ENCODE measurements around the gene HAUS3.

DNA sequence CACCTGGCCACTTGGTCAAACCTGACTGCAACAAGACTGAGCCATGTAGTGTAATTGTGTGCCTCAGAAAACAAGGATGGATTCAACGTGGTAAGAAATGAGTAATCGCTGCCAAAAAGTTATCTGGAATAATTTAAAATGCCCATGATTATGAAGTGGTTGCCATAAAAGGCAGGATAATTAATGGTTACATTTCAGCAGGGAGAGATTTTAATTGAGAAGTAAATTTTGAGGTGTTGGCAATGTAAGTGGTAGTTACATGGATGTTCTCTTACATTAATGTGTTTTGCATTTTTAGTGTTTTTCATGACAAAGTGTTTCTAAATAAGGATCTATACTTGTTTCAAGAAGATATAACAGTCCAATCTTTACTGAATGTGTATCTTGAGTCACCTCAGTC, 15.7 kb downstream of the HAUS3 start:
- TF ChIP-seq EZH2 (IDR thresholded peaks at IDR 0.05; ENCODE audit: low read length): no peak
- TF ChIP-seq, protein P1, sequence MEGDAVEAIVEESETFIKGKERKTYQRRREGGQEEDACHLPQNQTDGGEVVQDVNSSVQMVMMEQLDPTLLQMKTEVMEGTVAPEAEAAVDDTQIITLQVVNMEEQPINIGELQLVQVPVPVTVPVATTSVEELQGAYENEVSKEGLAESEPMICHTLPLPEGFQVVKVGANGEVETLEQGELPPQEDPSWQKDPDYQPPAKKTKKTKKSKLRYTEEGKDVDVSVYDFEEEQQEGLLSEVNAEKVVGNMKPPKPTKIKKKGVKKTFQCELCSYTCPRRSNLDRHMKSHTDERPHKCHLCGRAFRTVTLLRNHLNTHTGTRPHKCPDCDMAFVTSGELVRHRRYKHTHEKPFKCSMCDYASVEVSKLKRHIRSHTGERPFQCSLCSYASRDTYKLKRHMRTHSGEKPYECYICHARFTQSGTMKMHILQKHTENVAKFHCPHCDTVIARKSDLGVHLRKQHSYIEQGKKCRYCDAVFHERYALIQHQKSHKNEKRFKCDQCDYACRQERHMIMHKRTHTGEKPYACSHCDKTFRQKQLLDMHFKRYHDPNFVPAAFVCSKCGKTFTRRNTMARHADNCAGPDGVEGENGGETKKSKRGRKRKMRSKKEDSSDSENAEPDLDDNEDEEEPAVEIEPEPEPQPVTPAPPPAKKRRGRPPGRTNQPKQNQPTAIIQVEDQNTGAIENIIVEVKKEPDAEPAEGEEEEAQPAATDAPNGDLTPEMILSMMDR (optimal IDR thresholded peaks at IDR 0.05 in 1 of 3, IDR thresholded peaks at IDR 0.05 in 1 of 3, conservative IDR thresholded peaks at IDR 0.05 in 1 of 3; ENCODE audit: extremely low read depth in 1 of 3, insufficient read depth in 2 of 3, low read length in 3 of 3): no peak
